Ovary (tissue), 3 donors: Measurements from ENCODE around the gene PKD1L1.

ENCODE experiments used
- CTCF ChIP-seq, 3 donors: fragments of 450-650 bp in 2 of 3; fragments of 200-600 bp in 1 of 3; IDR thresholded peaks; one replicate each; pipeline versions ENCODE4 v1.5.1 to v1.8.0; 2016 to 2022; ENCODE audit warnings: antibody characterized with exemption in 3 of 3, mild to moderate bottlenecking in 1 of 3
- EP300 ChIP-seq: sonication (generic); formaldehyde crosslinking; IDR thresholded peaks from one replicate; pipeline ENCODE4 v1.6.1; 2017; ENCODE audit warnings: antibody characterized with exemption
- POLR2A ChIP-seq: fragments of 450-650 bp; IDR thresholded peaks from one replicate; pipeline ENCODE4 v1.6.1; 2017; ENCODE audit warnings: antibody characterized with exemption, mild to moderate bottlenecking, moderate library complexity
- donor health status: DM: no; HTN: no; CAD: no.

GRCh38 chr7:47813620-47814260 is 134.5 kb downstream of the PKD1L1 start:
- TF ChIP-seq EP300 (no peak), CTCF (IDR thresholded peaks at IDR 0.05) (no peak), POLR2A (no peak)
